ENCODE data around the gene ARL6IP5. TPM values are rescaled to one million over a fixed set of nuclear protein-coding genes. Genes with fewer than 3 reads are reported as not detected.

ARL6IP5 gene
- total and polyA plus RNA-seq, 10 donors, result 106 to 148 (median 125) TPM

- peak overlapping the region in 5 of 8 donors; percentile 14 to 58 (median 25) for H3K4me3 ChIP-seq
- H3K27ac ChIP-seq, result peak overlapping the region; percentile 59 to 96 (median 90)
- intact Hi-C loops (cut with DNase I; ENCODE audit: low total_unique reads), result no loop called here
These were observed 6.8 kb downstream of the ARL6IP5 start for GRCh38 chr3:69091389-69092029.

GRCh38 chr3:69092030-69092516 lies 7.3 kb downstream of the ARL6IP5 start:
- peak overlapping the region in 5 of 8 donors; percentile 14 to 58 (median 25) for H3K4me3 ChIP-seq
- no peak for DNase-seq
- 4 to 20% (median 14%) methylated on average over 4 of the region's 4 CpGs for WGBS, 5 donors
- H3K36me3 ChIP-seq, result peaks cover 0 to 29% (median 0%) of the 10 kb centered on the region in 6 donors
- peaks cover 75 to 100% (median 100%) of the 10 kb centered on the region in 6 donors for H3K4me1 ChIP-seq
- peak overlapping the region; percentile 59 to 96 (median 90) for H3K27ac ChIP-seq
- TF ChIP-seq POLR2A (IDR thresholded peaks at IDR 0.05), result no peak
- TF ChIP-seq POLR2AphosphoS5 (IDR thresholded peaks at IDR 0.05), result peak in 1 of 3 donors; percentile 55
- TF ChIP-seq CTCF (IDR thresholded peaks at IDR 0.05 in 8 of 11, conservative IDR thresholded peaks at IDR 0.05 in 3 of 11), result no peak
- H3K27me3 ChIP-seq (replicated peaks in 1 of 7), result no peaks in the 10 kb centered on the region
- no peaks in the 10 kb centered on the region for H3K9me3 ChIP-seq
- intact Hi-C loops (cut with DNase I; ENCODE audit: low total_unique reads), result no loop called here

More at GRCh38 chr3:69091389-69092029, 6.8 kb downstream of the ARL6IP5 start:
- H3K36me3 ChIP-seq, result peaks cover 0 to 29% (median 0%) of the 10 kb centered on the region in 6 donors
- H3K27me3 ChIP-seq (replicated peaks in 1 of 7), result no peaks in the 10 kb centered on the region
- WGBS, 5 donors, result 47 to 51% (median 49%) methylated on average over 5 of the region's 5 CpGs
- no peak for DNase-seq
- H3K9me3 ChIP-seq, result no peaks in the 10 kb centered on the region
- TF ChIP-seq POLR2AphosphoS5 (IDR thresholded peaks at IDR 0.05), result no peak
- TF ChIP-seq POLR2A (IDR thresholded peaks at IDR 0.05), result no peak
- TF ChIP-seq CTCF (IDR thresholded peaks at IDR 0.05 in 8 of 11, conservative IDR thresholded peaks at IDR 0.05 in 3 of 11), result no peak
- H3K4me1 ChIP-seq, result peaks cover 79 to 100% (median 100%) of the 10 kb centered on the region in 6 donors

- Histone ChIP-seq H3K4me3 (peak overlapping the region in 1 of 8 donors; percentile 32), H3K36me3 (peaks cover 0 to 40% (median 1%) of the 10 kb centered on the region in 6 donors), H3K27ac (peak overlapping the region; percentile 59 to 96 (median 90)), H3K9me3 (no peaks in the 10 kb centered on the region), H3K27me3 (replicated peaks in 1 of 7) (no peaks in the 10 kb centered on the region), H3K4me1 (peaks cover 51 to 99% (median 93%) of the 10 kb centered on the region in 6 donors)
- intact Hi-C loops (cut with DNase I; ENCODE audit: low total_unique reads), result no loop called here
- 14 to 23% (median 19%) methylated on average over 8 of the region's 8 CpGs for WGBS, 5 donors
- no peak for DNase-seq
- TF ChIP-seq POLR2A (IDR thresholded peaks at IDR 0.05) (no peak), CTCF (IDR thresholded peaks at IDR 0.05 in 8 of 11, conservative IDR thresholded peaks at IDR 0.05 in 3 of 11) (no peak), POLR2AphosphoS5 (IDR thresholded peaks at IDR 0.05) (no peak)
These were observed 9.9 kb downstream of the ARL6IP5 start for GRCh38 chr3:69094467-69095205.

- peaks cover 0 to 40% (median 6%) of the 10 kb centered on the region in 6 donors for H3K36me3 ChIP-seq
- WGBS, 5 donors, result 68 to 75% (median 71%) methylated on average over 5 of the region's 5 CpGs
- no peaks in the 10 kb centered on the region for H3K27me3 ChIP-seq (replicated peaks in 1 of 7)
- H3K4me1 ChIP-seq, result peaks cover 43 to 99% (median 88%) of the 10 kb centered on the region in 6 donors
- no peak for DNase-seq
- intact Hi-C loops (cut with DNase I; ENCODE audit: low total_unique reads), result no loop called here
- peak overlapping the region in 7 of 8 donors; percentile 81 to 96 (median 92) for H3K27ac ChIP-seq
- no peaks in the 10 kb centered on the region for H3K9me3 ChIP-seq
- peak overlapping the region in 1 of 8 donors; percentile 23 for H3K4me3 ChIP-seq
- TF ChIP-seq POLR2A (IDR thresholded peaks at IDR 0.05), result no peak
- no peak for TF ChIP-seq POLR2AphosphoS5 (IDR thresholded peaks at IDR 0.05)
- no peak for TF ChIP-seq CTCF (IDR thresholded peaks at IDR 0.05 in 8 of 11, conservative IDR thresholded peaks at IDR 0.05 in 3 of 11)
These were observed 10.9 kb downstream of the ARL6IP5 start for GRCh38 chr3:69095636-69096035.
